Endothelial cell of umbilical vein (primary cell): Measurements from ENCODE around the gene TSNAXIP1.

ENCODE experiments used
- CTCF ChIP-seq, 2 donors: IDR thresholded peaks; 1 replicate in 1 of 2; 2 replicates in 1 of 2; pipeline ENCODE4 v1.5.1; 2011; ENCODE audit warnings: low read length in 2 of 2, mild to moderate bottlenecking in 2 of 2, moderate library complexity in 2 of 2, control low read depth in 1 of 2, inconsistent platforms in 1 of 2, low read depth in 1 of 2; ENCODE audit not compliant: insufficient read depth in 1 of 2; ENCODE audit errors: extremely low read depth in 1 of 2
- POLR2A ChIP-seq: IDR thresholded peaks from 2 replicates; pipeline ENCODE4 v1.6.1; 2012; ENCODE audit warnings: low read depth, mild to moderate bottlenecking, control low read depth, low read length

- no peak for TF ChIP-seq CTCF (IDR thresholded peaks at IDR 0.05; ENCODE audit: extremely low read depth in 1 of 2, insufficient read depth in 1 of 2, low read depth in 1 of 2, low read length in 2 of 2)
- no peak for TF ChIP-seq POLR2A
Measured at GRCh38 chr16:67773099-67773498, 33.6 kb upstream of the TSNAXIP1 start.
